Ovary (tissue), 9 donors: Measurements from ENCODE around the gene IL17RA. TPM values are rescaled to one million over a fixed set of nuclear protein-coding genes. Genes with fewer than 3 reads are reported as not detected.
"Not testable (repeated sequence)": the region's sequence is repeated elsewhere in the genome, so short reads cannot be mapped to it uniquely, and the experiment has no call there.

Source experiments
- DNase-seq, 5 donors: peaks; one replicate each; pipeline ENCODE4 v3.0.0-alpha.2; 2019 to 2020
- H3K27ac ChIP-seq, 2 donors: fragments of 200-600 bp; one replicate each; pipeline versions ENCODE4 v1.5.1 to v1.8.0; 2019 to 2022
- H3K27me3 ChIP-seq: fragments of 200-600 bp; one replicate; pipeline ENCODE4 v1.8.0; 2022
- H3K36me3 ChIP-seq: fragments of 200-600 bp; sonication (generic); one replicate; pipeline ENCODE4 v1.5.1; 2019
- H3K4me1 ChIP-seq: one replicate; pipeline ENCODE4 v1.8.1; 2013; ENCODE audit warnings: mild to moderate bottlenecking, moderate library complexity; ENCODE audit not compliant: insufficient read depth
- H3K4me3 ChIP-seq: fragments of 200-600 bp; sonication (generic); one replicate; pipeline ENCODE4 v1.5.1; 2017
- H3K9me3 ChIP-seq, 2 donors: fragments of 200-600 bp in 1 of 2; sonication (generic) in 1 of 2; one replicate each; pipeline versions ENCODE4 v1.5.1 to v1.8.1; 2013 to 2019; ENCODE audit warnings: mild to moderate bottlenecking in 1 of 2, moderate library complexity in 1 of 2
- EP300 ChIP-seq: sonication (generic); formaldehyde crosslinking; IDR thresholded peaks from one replicate; pipeline ENCODE4 v1.6.1; 2017; ENCODE audit warnings: antibody characterized with exemption
- POLR2A ChIP-seq: fragments of 450-650 bp; IDR thresholded peaks from one replicate; pipeline ENCODE4 v1.6.1; 2017; ENCODE audit warnings: antibody characterized with exemption, mild to moderate bottlenecking, moderate library complexity
- WGBS, 3 donors: extraction: QIAGEN DNeasy Blood & Tissue Kit in 1 of 3; methylation state at CpG; one replicate each; pipeline versions ENCODE4 v1.1.5 to v1.1.7; 2013 to 2017; 5-methylcytosine and 5-hydroxymethylcytosine counted together
- intact Hi-C, 4 donors: fragments of 100-400 bp; cut with DNase I; formaldehyde crosslinking; loops; one replicate each; pipeline versions ENCODE4 v1.11.0 to v1.15.1; 2022 to 2023
- polyA plus RNA-seq, 2 donors: library from polyadenylated mRNA; stranded (reverse); fragments of 200-250 nt in 1 of 2; fragments of 350-450 nt in 1 of 2; fragmentation: Illumina TruSeq in 1 of 2; extraction: RNeasy Lipid Tissue Mini Kit (QIAGEN cat#74804) in 1 of 2; gene quantifications; one replicate each; pipeline ENCODE4 v1.2.3, GENCODE V29; 2013 to 2014
- total RNA-seq, 7 donors: library from RNA; depleted of rRNA in 2 of 7; stranded (reverse); fragments of >200 nt in 2 of 7; fragmentation: NEBNext Ultra II Directional in 3 of 7; extraction: Animal tissue kit (Norgen Biotek cat#: 25700) in 3 of 7; gene quantifications; one replicate each; pipeline versions ENCODE4 v1.1.0 to v1.2.4, GENCODE V29; 2016 to 2023
- TF ChIP-seq, protein P1 (sequence below), 3 donors: fragments of 450-650 bp in 2 of 3; fragments of 200-600 bp in 1 of 3; IDR thresholded peaks; one replicate each; pipeline versions ENCODE4 v1.5.1 to v1.8.0; 2016 to 2022; ENCODE audit warnings: antibody characterized with exemption in 3 of 3, mild to moderate bottlenecking in 1 of 3
- donor health status: DM: no; HTN: no; CAD: no; lungs with moderate emphysema.
- donor health status: DM: no; HTN: no; CAD: no.
- donor health status: Bipolar disorder and iron deficiency.
- donor health status: DM: yes; HTN: yes; CAD: no.
- donor health status: DM: no; HTN: no; CAD: no.
- donor health status: DM: yes; HTN: yes; CAD: no.

The IL17RA gene
- total and polyA plus RNA-seq, 9 donors: 6.4 to 18.1 (median 13.1) TPM

DNA sequence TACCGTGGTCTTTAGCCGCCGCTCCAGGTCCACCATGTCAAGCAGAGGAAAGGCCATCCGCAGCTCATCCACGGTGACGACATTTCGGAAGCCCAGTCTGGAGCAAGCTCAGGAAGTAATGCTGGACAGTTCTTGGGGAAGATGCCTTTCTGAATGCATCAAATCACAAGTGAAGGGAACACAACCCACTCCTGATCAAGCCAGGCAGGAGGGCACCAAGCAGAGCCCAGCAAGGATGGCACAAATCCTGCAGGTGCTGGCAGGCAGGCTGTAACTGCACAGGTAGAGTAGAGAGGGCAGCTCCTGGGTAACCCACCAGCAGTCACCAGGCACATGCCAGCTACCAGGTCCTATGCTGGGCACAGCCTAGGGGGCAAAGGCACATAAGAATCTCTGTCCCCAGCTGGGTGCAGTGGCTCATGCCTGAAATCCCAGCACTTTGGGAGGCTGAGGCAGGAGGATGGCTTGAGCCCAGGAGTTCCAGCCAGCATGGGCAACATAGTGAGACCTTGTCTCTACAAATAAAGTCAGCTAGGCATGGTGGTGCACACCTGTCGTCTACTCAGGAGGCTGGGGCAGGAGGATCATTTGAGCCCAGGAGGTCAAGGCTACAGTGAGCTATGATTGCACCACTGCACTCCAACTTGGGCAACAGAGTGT lies 60.4 kb downstream of the IL17RA start:
- intact Hi-C loops: no loop called here
- no peak overlapping the region for H3K4me3 ChIP-seq
- 81 to 96% (median 83%) methylated on average over 7 to 8 of the region's 8 CpGs for WGBS, 3 donors
- no peaks in the 10 kb centered on the region for H3K4me1 ChIP-seq
- no peaks in the 10 kb centered on the region for H3K36me3 ChIP-seq
- H3K27me3 ChIP-seq: no peaks in the 10 kb centered on the region
- no peak for DNase-seq
- H3K9me3 ChIP-seq: no peaks in the 10 kb centered on the region
- TF ChIP-seq POLR2A: no peak
- TF ChIP-seq, protein P1, sequence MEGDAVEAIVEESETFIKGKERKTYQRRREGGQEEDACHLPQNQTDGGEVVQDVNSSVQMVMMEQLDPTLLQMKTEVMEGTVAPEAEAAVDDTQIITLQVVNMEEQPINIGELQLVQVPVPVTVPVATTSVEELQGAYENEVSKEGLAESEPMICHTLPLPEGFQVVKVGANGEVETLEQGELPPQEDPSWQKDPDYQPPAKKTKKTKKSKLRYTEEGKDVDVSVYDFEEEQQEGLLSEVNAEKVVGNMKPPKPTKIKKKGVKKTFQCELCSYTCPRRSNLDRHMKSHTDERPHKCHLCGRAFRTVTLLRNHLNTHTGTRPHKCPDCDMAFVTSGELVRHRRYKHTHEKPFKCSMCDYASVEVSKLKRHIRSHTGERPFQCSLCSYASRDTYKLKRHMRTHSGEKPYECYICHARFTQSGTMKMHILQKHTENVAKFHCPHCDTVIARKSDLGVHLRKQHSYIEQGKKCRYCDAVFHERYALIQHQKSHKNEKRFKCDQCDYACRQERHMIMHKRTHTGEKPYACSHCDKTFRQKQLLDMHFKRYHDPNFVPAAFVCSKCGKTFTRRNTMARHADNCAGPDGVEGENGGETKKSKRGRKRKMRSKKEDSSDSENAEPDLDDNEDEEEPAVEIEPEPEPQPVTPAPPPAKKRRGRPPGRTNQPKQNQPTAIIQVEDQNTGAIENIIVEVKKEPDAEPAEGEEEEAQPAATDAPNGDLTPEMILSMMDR (IDR thresholded peaks at IDR 0.05): no peak
- no peak for TF ChIP-seq EP300
- no peak overlapping the region for H3K27ac ChIP-seq

DNA sequence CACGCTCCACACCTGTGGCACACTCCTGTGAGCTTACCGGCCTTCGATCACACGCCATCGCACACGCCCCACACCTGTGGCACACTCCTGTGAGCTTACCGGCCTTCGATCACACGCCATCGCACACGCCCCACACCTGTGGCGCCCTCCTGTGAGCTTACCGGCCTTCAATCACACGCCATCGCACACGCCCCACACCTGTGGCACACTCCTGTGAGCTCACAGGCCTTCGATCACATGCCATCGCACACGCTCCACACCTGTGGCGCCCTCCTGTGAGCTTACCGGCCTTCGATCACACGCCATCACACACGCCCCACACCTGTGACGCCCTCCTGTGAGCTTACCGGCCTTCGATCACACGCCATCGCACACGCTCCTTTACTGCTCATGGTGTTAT lies 62.7 kb downstream of the IL17RA start:
- intact Hi-C loops, H3K27ac ChIP-seq, H3K9me3 ChIP-seq, DNase-seq, H3K27me3 ChIP-seq, H3K36me3 ChIP-seq, H3K4me3 ChIP-seq, H3K4me1 ChIP-seq: not testable (repeated sequence)
- 94 to 97% (median 97%) methylated on average over 30 of the region's 30 CpGs for WGBS, 3 donors

DNA sequence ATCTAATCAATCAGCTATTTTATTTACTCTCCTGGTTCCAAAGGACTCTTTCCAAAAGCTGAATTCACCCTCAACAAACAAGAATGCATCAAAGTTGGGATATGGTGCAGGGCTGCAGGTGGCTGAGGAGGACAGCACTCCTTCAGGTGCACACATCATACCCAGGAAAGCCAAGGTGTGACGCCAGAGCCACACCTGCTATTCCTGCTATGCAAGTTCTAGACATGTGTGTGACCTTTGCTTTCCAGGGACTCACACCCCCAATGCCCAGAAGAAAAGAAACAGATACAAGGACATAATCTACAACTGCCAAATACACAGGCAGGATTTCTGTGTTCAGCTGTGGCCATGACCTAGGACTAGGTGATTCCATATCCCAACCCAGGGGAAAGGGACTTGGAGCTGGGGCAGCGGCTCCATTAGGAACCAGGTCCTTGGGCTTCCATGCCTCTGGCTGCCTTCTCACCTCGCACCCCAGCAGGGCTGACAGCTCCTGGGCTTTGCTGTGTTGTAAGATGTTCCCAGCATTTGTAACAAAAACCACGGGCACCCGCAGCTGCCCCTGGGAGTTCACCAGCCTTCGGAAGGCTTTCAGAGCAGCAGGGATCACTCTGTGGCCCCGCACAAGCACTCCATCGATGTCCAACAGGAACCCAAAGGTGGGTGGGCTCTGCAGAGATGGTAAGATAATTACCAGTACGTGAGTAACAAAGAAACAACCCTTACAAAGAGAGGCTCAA lies 64.4 kb downstream of the IL17RA start:
- H3K4me3 ChIP-seq: no peak overlapping the region
- H3K4me1 ChIP-seq: no peaks in the 10 kb centered on the region
- WGBS, 3 donors: 86 to 90% (median 89%) methylated on average over 9 of the region's 9 CpGs
- no peak overlapping the region for H3K27ac ChIP-seq
- no peaks in the 10 kb centered on the region for H3K27me3 ChIP-seq
- TF ChIP-seq POLR2A (no peak), EP300 (no peak)
- TF ChIP-seq, protein P1 (IDR thresholded peaks at IDR 0.05): no peak
- no peaks in the 10 kb centered on the region for H3K9me3 ChIP-seq
- no peak for DNase-seq
- no peaks in the 10 kb centered on the region for H3K36me3 ChIP-seq
- intact Hi-C loops: no loop called here

DNA sequence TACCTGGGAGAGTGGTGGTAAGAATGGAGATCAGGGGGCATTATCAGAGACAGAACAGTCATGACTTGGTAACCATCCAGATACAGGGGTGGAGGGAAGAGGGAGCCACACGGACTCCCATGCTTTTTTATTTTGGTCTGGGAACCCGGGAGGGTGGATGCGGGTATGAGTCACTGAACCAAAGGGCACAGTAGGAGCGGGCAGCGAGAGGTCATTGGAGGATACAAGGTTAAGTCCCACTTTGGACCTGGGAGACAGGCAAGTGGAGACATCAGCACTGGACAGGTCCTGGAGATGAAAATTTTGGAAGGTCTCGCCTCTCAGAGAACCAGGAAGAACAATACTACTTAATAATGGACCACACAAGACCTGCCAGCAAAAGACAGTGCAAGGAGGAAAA lies 67.5 kb downstream of the IL17RA start:
- intact Hi-C loops: loop anchor here in 1 of 4 donors (10.0 kb wide), 1 partner anchor 68 kb away; the partner anchor contains the start of gene IL17RA
- TF ChIP-seq, protein P1 (IDR thresholded peaks at IDR 0.05): no peak
- TF ChIP-seq POLR2A (no peak), EP300 (no peak)

DNA sequence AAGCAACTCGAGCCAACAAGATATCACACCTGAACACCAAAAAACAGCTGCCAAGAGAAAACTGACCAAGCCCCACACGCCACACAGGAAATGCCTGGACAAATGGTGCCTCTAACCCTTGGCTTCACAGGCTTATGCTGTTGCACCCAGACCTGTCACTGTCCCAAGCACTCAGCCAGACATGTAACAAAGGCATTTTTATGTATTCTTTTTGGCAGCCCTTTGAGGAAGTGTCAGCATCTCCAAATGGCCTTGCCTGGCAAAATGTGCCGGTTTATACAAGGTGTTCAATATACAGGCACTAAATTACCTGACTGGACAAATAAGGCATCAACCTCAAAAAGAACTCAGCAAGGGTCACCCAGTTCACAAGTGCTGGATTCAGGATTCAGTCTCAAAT lies 68.2 kb downstream of the IL17RA start:
- Histone ChIP-seq H3K4me3 (no peak overlapping the region), H3K27ac (no peak overlapping the region), H3K36me3 (no peaks in the 10 kb centered on the region), H3K9me3 (no peaks in the 10 kb centered on the region), H3K4me1 (peaks cover 6% of the 10 kb centered on the region), H3K27me3 (no peaks in the 10 kb centered on the region)
- no peak for TF ChIP-seq POLR2A
- TF ChIP-seq EP300: no peak
- TF ChIP-seq, protein P1 (IDR thresholded peaks at IDR 0.05): no peak
- intact Hi-C loops: loop anchor here in 1 of 4 donors (10.0 kb wide), 1 partner anchor 68 kb away; the partner anchor contains the start of gene IL17RA
- DNase-seq: no peak
- 58 to 70% (median 65%) methylated on average over 3 of the region's 3 CpGs for WGBS, 3 donors

More for the DNA sequence above, 67.5 kb downstream of the IL17RA start:
- no peaks in the 10 kb centered on the region for H3K36me3 ChIP-seq
- H3K9me3 ChIP-seq: no peaks in the 10 kb centered on the region
- no peak for DNase-seq
- peaks cover 5% of the 10 kb centered on the region for H3K4me1 ChIP-seq
- no peak overlapping the region for H3K27ac ChIP-seq
- no peak overlapping the region for H3K4me3 ChIP-seq
- 71 to 77% (median 74%) methylated on average over 6 of the region's 6 CpGs for WGBS, 3 donors
- no peaks in the 10 kb centered on the region for H3K27me3 ChIP-seq
